KMS-11 (cell line): ENCODE data around the gene CHMP1B.

ENCODE experiments used
- H2AFZ ChIP-seq: fragments of 200-600 bp; sonication (generic); 2 replicates; pipeline ENCODE4 v1.6.1; 2016; ENCODE audit warnings: antibody characterized with exemption, mixed run types, low read depth
- H3K27ac ChIP-seq: fragments of 200-600 bp; sonication (generic); 2 replicates; pipeline ENCODE4 v1.6.1; 2016; ENCODE audit warnings: mild to moderate bottlenecking, mixed run types
- H3K27me3 ChIP-seq: fragments of 200-600 bp; sonication (generic); 2 replicates; pipeline ENCODE4 v1.6.1; 2017; ENCODE audit warnings: mild to moderate bottlenecking, low read depth, mixed run types, moderate library complexity; ENCODE audit not compliant: insufficient read depth
- H3K36me3 ChIP-seq: fragments of 200-600 bp; sonication (generic); 2 replicates; pipeline ENCODE4 v1.6.1; 2017; ENCODE audit warnings: mild to moderate bottlenecking, mixed run types; ENCODE audit not compliant: insufficient read depth
- H3K4me1 ChIP-seq: fragments of 200-600 bp; sonication (generic); 2 replicates; pipeline ENCODE4 v1.6.1; 2016; ENCODE audit warnings: mild to moderate bottlenecking, low read depth, mixed run types; ENCODE audit not compliant: poor library complexity, severe bottlenecking
- H3K4me2 ChIP-seq: fragments of 200-600 bp; sonication (generic); 2 replicates; pipeline ENCODE4 v1.7.0; 2016; ENCODE audit warnings: mild to moderate bottlenecking, mixed run types
- H3K4me3 ChIP-seq: fragments of 200-600 bp; sonication (generic); IDR thresholded peaks from 2 replicates; pipeline ENCODE4 v1.6.1; 2017; ENCODE audit warnings: low read depth, low read length, mixed read lengths; ENCODE audit not compliant: insufficient read depth
- H3K79me2 ChIP-seq: fragments of 200-600 bp; sonication (generic); 2 replicates; pipeline ENCODE4 v1.6.1; 2016; ENCODE audit warnings: low read depth, mixed run types; ENCODE audit not compliant: insufficient read depth
- H3K9ac ChIP-seq: fragments of 200-600 bp; sonication (generic); 2 replicates; pipeline ENCODE4 v1.6.1; 2016; ENCODE audit warnings: mild to moderate bottlenecking, mixed run types
- H4K20me1 ChIP-seq: fragments of 200-600 bp; sonication (generic); 2 replicates; pipeline ENCODE4 v1.6.1; 2016; ENCODE audit warnings: mild to moderate bottlenecking, mixed run types; ENCODE audit not compliant: insufficient read depth
- CTCF ChIP-seq: fragments of 200-600 bp; sonication (generic); conservative IDR thresholded peaks from 2 replicates; pipeline ENCODE4 v1.6.1; 2017; ENCODE audit warnings: low read depth, mild to moderate bottlenecking, antibody characterized with exemption, low read length, moderate library complexity, mixed read lengths

CHMP1B gene

GRCh38 chr18:11877497-11878135, 26.4 kb downstream of the CHMP1B start:
- no peak for TF ChIP-seq CTCF
- Histone ChIP-seq H3K79me2 (no peaks in the 10 kb centered on the region), H3K27ac (no peak overlapping the region), H3K36me3 (no peaks in the 10 kb centered on the region), H2AFZ (no peak overlapping the region), H3K4me2 (no peak overlapping the region), H3K4me3 (no peak overlapping the region), H3K9ac (no peak overlapping the region), H3K4me1 (no peaks in the 10 kb centered on the region), H4K20me1 (no peaks in the 10 kb centered on the region), H3K27me3 (no peaks in the 10 kb centered on the region)

GRCh38 chr18:11880586-11881304, 29.5 kb downstream of the CHMP1B start:
- Histone ChIP-seq H4K20me1 (no peaks in the 10 kb centered on the region), H3K4me2 (no peak overlapping the region), H3K79me2 (no peaks in the 10 kb centered on the region), H3K4me3 (no peak overlapping the region), H3K9ac (no peak overlapping the region), H3K27me3 (no peaks in the 10 kb centered on the region), H2AFZ (no peak overlapping the region), H3K36me3 (no peaks in the 10 kb centered on the region), H3K27ac (no peak overlapping the region), H3K4me1 (no peaks in the 10 kb centered on the region)
- TF ChIP-seq CTCF, result no peak

GRCh38 chr18:11882636-11883035, 31.4 kb downstream of the CHMP1B start:
- Histone ChIP-seq H3K27ac (no peak overlapping the region), H2AFZ (no peak overlapping the region), H3K36me3 (no peaks in the 10 kb centered on the region), H3K9ac (no peak overlapping the region), H3K4me3 (no peak overlapping the region), H4K20me1 (no peaks in the 10 kb centered on the region), H3K4me1 (no peaks in the 10 kb centered on the region), H3K27me3 (no peaks in the 10 kb centered on the region), H3K79me2 (no peaks in the 10 kb centered on the region), H3K4me2 (no peak overlapping the region)
- no peak for TF ChIP-seq CTCF

DNA sequence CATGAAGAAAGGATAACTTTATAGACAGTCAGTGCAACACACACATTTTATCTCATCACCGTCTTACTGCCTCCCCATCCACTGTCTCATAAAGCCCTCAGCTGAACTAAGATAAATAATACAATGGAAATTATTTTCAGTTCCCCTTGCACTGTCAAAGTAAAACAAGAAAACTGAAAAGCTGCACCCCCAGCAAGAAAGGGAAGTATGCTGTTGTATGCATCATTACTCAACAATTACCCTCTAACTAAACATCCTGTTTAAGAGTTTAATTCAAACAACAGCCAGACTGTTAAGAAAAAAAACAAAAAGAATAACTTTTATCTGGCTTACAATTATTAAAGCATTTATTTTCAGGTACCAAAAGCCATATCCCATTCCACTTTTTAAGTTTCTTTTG, 31.9 kb downstream of the CHMP1B start:
- no peak overlapping the region for H3K9ac ChIP-seq
- no peak overlapping the region for H3K27ac ChIP-seq
- H3K79me2 ChIP-seq, result no peaks in the 10 kb centered on the region
- no peaks in the 10 kb centered on the region for H3K36me3 ChIP-seq
- H3K27me3 ChIP-seq, result no peaks in the 10 kb centered on the region
- H2AFZ ChIP-seq, result no peak overlapping the region
- H4K20me1 ChIP-seq, result no peaks in the 10 kb centered on the region
- H3K4me1 ChIP-seq, result no peaks in the 10 kb centered on the region
- H3K4me2 ChIP-seq, result no peak overlapping the region
- no peak for TF ChIP-seq CTCF
- no peak overlapping the region for H3K4me3 ChIP-seq
